Measurements from ENCODE around the gene ATP13A3. TPM values are rescaled to one million over a fixed set of nuclear protein-coding genes. Genes with fewer than 3 reads are reported as not detected.

The ATP13A3 gene
- total RNA-seq, 1 donor: 228 TPM

DNA sequence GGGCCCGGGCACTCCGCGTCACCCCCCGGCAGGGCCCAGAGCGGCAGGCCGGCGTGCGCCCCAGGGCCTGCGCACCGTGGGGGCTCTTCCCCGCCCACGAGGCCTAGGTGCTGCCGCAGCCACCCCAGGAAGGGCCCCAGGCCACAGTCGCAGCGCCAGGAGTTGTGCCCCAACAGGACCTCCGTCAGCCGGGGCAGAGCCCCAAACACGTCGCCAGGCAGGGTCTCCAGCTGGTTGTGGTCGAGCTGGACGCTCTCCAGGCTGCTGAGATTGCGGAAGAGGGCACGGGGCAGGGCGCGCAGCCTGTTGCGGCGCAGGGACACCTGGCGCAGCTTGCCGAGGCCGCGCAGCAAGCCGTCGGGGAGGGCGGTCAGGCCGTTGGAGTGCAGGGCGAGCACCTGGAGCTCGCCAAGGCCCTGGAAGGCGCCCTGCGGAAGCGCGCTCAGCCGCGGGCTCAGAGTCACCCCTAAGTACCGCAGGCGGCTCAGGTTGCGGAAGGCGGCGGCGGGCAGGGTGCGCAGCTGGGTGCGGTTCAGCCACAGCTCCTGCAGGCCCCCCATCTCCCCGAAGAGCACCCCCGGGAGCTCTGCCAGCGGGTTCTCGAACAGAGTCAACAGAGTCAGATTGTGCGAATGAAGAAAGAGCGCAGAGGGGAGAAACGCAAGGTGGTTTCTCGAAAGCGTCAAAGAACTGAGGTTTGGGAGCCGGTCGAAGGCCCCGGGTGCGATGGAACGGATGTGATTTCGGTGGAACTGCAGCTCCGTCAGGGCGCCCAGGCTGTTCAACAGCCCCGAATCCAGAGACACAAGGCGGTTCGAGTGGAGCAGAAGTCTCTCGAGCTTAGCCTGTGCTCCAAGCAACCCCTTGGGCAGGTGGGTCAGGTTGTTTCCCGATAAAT, 89.7 kb downstream of the ATP13A3 start:
- no peak overlapping the region for H3K4me3 ChIP-seq (ENCODE audit: low read depth, low read length)
- DNase-seq (ENCODE audit: low read depth): no peak
- TF ChIP-seq, protein P1, sequence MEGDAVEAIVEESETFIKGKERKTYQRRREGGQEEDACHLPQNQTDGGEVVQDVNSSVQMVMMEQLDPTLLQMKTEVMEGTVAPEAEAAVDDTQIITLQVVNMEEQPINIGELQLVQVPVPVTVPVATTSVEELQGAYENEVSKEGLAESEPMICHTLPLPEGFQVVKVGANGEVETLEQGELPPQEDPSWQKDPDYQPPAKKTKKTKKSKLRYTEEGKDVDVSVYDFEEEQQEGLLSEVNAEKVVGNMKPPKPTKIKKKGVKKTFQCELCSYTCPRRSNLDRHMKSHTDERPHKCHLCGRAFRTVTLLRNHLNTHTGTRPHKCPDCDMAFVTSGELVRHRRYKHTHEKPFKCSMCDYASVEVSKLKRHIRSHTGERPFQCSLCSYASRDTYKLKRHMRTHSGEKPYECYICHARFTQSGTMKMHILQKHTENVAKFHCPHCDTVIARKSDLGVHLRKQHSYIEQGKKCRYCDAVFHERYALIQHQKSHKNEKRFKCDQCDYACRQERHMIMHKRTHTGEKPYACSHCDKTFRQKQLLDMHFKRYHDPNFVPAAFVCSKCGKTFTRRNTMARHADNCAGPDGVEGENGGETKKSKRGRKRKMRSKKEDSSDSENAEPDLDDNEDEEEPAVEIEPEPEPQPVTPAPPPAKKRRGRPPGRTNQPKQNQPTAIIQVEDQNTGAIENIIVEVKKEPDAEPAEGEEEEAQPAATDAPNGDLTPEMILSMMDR (IDR thresholded peaks at IDR 0.05; ENCODE audit: insufficient read depth, low read depth, low read length): no peak

DNA sequence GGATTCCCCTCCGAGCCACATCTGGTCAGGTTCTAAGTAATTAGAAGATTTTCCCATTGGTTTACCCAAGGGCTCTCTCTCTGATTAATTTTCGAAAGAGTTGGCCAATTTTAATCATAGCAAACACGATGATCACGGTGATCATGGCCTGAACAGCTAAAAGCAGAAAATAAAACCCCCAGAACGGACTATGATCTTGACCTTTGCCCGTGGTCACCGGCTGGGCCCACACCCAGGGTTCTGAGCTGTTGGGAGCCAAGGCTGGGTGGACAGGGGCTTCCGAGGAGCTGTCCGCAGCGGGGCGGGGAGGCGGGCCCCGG, 90.3 kb downstream of the ATP13A3 start:
- TF ChIP-seq, protein P1 (IDR thresholded peaks at IDR 0.05; ENCODE audit: insufficient read depth, low read depth, low read length): no peak
- no peak for DNase-seq (ENCODE audit: low read depth)

DNA sequence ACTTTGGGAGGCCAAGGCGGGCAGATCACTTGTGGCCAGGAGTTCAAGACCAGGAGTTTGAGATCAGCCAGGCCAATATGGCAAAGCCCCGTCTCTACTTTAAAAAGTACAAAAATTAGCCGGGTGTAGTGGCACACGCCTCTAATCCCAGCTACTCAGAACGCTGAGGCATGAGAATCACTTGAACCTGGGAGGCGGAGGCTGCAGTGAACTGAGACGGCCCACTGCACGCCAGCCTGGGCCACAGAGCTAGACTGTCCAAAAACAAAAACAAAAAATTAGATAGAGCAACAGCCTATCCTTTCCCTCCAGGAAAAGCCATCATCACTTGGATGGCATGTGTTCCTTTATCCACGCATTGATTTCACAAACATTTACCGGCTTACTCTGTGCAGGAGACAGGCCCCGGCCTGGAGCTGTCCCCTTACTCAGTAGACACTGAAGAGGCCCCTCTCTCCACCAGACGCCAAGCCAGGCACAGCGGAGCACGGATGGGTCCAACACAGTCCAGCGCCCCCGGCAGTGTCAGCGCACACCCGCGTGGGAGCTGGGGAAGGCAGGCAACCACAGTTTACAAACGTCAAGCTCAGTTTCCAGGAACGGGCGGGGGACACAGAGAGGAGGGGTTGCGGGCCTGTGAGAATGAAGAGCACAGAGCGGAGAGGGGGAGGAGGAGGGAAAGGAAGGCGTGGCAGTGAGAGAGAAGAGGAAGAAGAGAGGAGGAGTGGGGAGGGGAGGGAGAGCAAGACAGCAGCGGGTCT, 90.8 kb downstream of the ATP13A3 start:
- peak overlapping the region; percentile 16 for H3K4me3 ChIP-seq (ENCODE audit: low read depth, low read length)
- TF ChIP-seq, protein P1 (IDR thresholded peaks at IDR 0.05; ENCODE audit: insufficient read depth, low read depth, low read length): no peak
- peak; percentile 92 for DNase-seq (ENCODE audit: low read depth)

More for the DNA sequence above, 90.3 kb downstream of the ATP13A3 start:
- no peak overlapping the region for H3K4me3 ChIP-seq (ENCODE audit: low read depth, low read length)

DNA sequence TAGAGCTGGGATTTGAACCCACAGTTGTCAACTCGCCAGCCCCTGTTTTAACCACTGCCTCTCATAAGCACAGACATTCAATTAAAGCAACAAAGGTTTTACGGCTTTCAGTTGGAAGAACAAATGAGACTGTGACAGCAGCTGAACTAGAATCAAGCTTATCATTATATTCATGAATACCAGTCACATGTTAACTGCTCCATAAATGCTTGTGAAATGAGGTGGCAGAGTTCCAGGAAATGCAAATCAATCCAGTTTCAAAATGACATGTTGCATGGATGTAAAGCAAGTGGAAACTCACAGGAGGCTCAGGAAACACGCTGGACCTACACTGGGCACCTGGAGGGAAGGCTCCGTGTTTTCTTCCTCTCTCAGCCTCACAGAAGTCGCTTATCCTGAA, 91.6 kb downstream of the ATP13A3 start:
- H3K4me3 ChIP-seq (ENCODE audit: low read depth, low read length): no peak overlapping the region
- TF ChIP-seq, protein P1 (IDR thresholded peaks at IDR 0.05; ENCODE audit: insufficient read depth, low read depth, low read length): no peak
- peak; percentile 76 for DNase-seq (ENCODE audit: low read depth)

DNA sequence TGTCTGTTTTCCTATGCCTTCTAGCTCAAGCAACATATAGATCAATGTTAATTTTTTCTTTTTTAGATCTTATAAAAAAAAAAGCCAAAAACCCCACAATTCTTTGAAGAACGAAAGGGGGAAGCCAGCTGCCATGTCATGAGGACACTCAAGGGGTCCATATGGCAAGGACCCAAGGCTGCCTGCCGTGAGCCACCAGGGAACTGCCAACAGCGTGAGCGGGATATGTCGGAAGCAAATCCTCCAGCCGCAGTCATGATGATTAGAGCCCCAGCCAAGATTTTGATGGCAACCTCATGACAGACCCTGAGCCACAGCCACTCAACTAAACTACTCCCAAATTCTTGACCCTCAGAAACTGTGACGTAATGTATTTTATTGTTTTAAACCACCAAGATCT, 94.2 kb downstream of the ATP13A3 start:
- no peak overlapping the region for H3K4me3 ChIP-seq (ENCODE audit: low read depth, low read length)
- TF ChIP-seq, protein P1 (IDR thresholded peaks at IDR 0.05; ENCODE audit: insufficient read depth, low read depth, low read length): no peak
- DNase-seq (ENCODE audit: low read depth): no peak

DNA sequence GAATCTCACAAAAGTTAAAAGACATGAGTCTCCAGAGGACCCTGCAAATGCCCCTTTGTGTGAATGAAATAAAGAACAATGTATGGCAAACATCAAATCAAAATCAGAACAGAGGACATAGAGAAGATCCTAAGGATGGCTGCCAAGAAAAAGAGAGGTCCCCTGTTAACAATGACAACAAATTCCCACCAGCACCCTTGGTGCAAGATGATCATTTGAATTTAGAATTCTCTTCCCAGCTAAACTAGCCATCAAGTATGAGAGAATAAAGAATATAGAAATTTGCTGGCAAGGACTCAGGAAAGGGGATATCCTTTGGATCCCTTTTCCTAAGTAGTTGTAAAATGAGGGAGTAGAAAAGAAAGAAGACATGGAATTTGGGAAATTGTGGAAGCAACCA, 96.0 kb downstream of the ATP13A3 start:
- TF ChIP-seq, protein P1 (IDR thresholded peaks at IDR 0.05; ENCODE audit: insufficient read depth, low read depth, low read length): no peak
- no peak overlapping the region for H3K4me3 ChIP-seq (ENCODE audit: low read depth, low read length)
- DNase-seq (ENCODE audit: low read depth): no peak
